Measurements from ENCODE around the gene GREB1. TPM values are rescaled to one million over a fixed set of nuclear protein-coding genes. Genes with fewer than 3 reads are reported as not detected.

The GREB1 gene
- total and polyA plus RNA-seq, 2 of the 13 experiments (the other 11 are each of a cell fraction or from before 2014, with no cell fraction given): 31.3 to 61.2 TPM

GRCh38 chr2:11680182-11680900 is 146.5 kb downstream of the GREB1 start (continued):
- TF ChIP-seq POGK (CRISPR knock-in tag; conservative IDR thresholded peaks at IDR 0.05): no peak
- peak; percentile 68; the same call in 1 of the 2 replicates for TF ChIP-seq PHF21A (CRISPR knock-in tag; IDR thresholded peaks at IDR 0.05)
- no peak for TF ChIP-seq ZC3H4 (CRISPR knock-in tag; IDR thresholded peaks at IDR 0.05; ENCODE audit: borderline replicate concordance)
- TF ChIP-seq NKX3-1 (CRISPR knock-in tag; IDR thresholded peaks at IDR 0.05): no peak
- TF ChIP-seq NCOA2 (CRISPR knock-in tag; IDR thresholded peaks at IDR 0.05): peak; percentile 11; the same call in 1 of the 2 replicates
- TF ChIP-seq IKZF1 (IDR thresholded peaks at IDR 0.05): no peak
- peak; percentile 57; the same call in 1 of the 2 replicates for TF ChIP-seq SOX5 (CRISPR knock-in tag; IDR thresholded peaks at IDR 0.05; ENCODE audit: borderline replicate concordance)
- peak; percentile 67; the same call in 1 of the 2 replicates for TF ChIP-seq PATZ1 (CRISPR knock-in tag; IDR thresholded peaks at IDR 0.05)
- TF ChIP-seq MAFF (IDR thresholded peaks at IDR 0.05; ENCODE audit: low read depth, low read length): no peak
- TF ChIP-seq CREM (IDR thresholded peaks at IDR 0.05): 0 out of 2 replicates have a peak, but pooled peaks have one; percentile 14
- TF ChIP-seq CREM (CRISPR knock-in tag; IDR thresholded peaks at IDR 0.05): no peak
- TF ChIP-seq SAP130 (CRISPR knock-in tag; IDR thresholded peaks at IDR 0.05; ENCODE audit: low read depth): peak; percentile 67
- no peak for TF ChIP-seq ZNF564 (CRISPR knock-in tag; IDR thresholded peaks at IDR 0.05)
- no peak for TF ChIP-seq RFX1 (IDR thresholded peaks at IDR 0.05)
- 0 out of 2 replicates have a peak, but pooled peaks have one; percentile 16 for TF ChIP-seq ZBTB26 (CRISPR knock-in tag; IDR thresholded peaks at IDR 0.05; ENCODE audit: borderline replicate concordance)
- TF ChIP-seq NFIC (IDR thresholded peaks at IDR 0.05; ENCODE audit: low read length): no peak
- TF ChIP-seq KLF6 (CRISPR knock-in tag; IDR thresholded peaks at IDR 0.05): no peak
- TF ChIP-seq NFKBIZ (CRISPR knock-in tag; IDR thresholded peaks at IDR 0.05): no peak
- 0 out of 2 replicates have a peak, but pooled peaks have one; percentile 36 for TF ChIP-seq MAZ (IDR thresholded peaks at IDR 0.05; ENCODE audit: borderline replicate concordance, low read depth, low read length)
- TF ChIP-seq MAZ (CRISPR knock-in tag; IDR thresholded peaks at IDR 0.05; ENCODE audit: low read depth): no peak
- TF ChIP-seq ATF1 (CRISPR knock-in tag; IDR thresholded peaks at IDR 0.05): no peak
- TF ChIP-seq SNAI1 (CRISPR knock-in tag; IDR thresholded peaks at IDR 0.05; ENCODE audit: borderline replicate concordance): no peak
- TF ChIP-seq MIXL1 (CRISPR knock-in tag; IDR thresholded peaks at IDR 0.05): no peak
- no peak for TF ChIP-seq NFRKB (IDR thresholded peaks at IDR 0.05)
- TF ChIP-seq TFAP4 (IDR thresholded peaks at IDR 0.05; ENCODE audit: borderline replicate concordance, low read depth): peak; percentile 88; the same call in 1 of the 2 replicates

Measured in HepG2 (cell line).